Measurements from ENCODE around the gene ODAD2. TPM values are rescaled to one million over a fixed set of nuclear protein-coding genes. Genes with fewer than 3 reads are reported as not detected.

ODAD2 gene
- total RNA-seq, 2 donors from 2014 or later = 6.0 to 12.0 TPM

DNA sequence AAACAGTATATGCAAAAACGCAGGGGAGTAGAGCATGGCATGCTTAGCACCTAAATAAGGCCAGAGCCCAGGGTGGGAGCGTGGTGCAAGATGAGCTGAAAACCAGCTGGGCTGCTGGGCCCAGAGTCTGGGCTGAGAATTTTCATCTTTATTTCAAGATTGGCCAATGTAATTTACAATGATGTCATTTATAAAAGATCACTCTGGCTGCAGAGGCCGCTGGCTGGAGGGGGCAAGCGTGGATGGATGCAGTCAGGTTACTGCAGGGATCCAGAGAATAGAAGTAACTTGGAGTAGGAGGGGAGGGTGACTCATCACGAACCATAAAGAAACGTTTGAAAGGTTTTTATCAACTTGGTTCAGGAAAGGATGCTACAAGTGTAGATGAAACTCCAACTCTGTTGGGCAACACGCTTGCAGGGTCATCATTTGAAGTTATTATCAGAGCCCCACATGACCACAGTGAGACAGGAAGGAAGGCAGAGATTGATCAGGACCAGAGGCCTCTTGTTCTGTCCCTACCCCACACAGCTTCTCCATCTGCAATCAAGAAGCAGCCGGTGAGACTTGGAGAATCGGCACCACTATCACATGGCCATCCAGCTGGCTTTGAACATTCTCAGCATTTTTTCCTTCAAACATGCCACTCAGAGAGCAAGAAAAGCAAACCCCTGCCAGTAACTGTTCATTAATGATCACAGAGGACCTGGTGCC lies 49.2 kb downstream of the ODAD2 start:
- Histone ChIP-seq H3K9ac (ENCODE audit: extremely low read depth, low read length, poor library complexity, severe bottlenecking) (no peak overlapping the region), H3K9me3 (ENCODE audit: control insufficient read depth, low read length) (no peaks in the 10 kb centered on the region), H3K4me3 (ENCODE audit: low read length) (no peak overlapping the region), H3K36me3 (ENCODE audit: control insufficient read depth, insufficient read depth, low read length) (no peaks in the 10 kb centered on the region), H3K4me1 (ENCODE audit: control insufficient read depth, insufficient read depth, low read length) (no peaks in the 10 kb centered on the region), H3K27me3 (ENCODE audit: control insufficient read depth, insufficient read depth, low read length, poor library complexity, severe bottlenecking) (no peaks in the 10 kb centered on the region), H3K27ac (ENCODE audit: low read depth, low read length) (peak overlapping the region; percentile 10)
- Mint-ChIP-seq H3K4me3 (no peak overlapping the region), H3K27ac (peak overlapping the region; percentile 22), H3K4me1 (no peaks in the 10 kb centered on the region), H3K27me3 (ENCODE audit: insufficient read depth) (no peaks in the 10 kb centered on the region), H3K9me3 (no peaks in the 10 kb centered on the region), H3K36me3 (ENCODE audit: low read depth) (peaks cover 2% of the 10 kb centered on the region)
- DNase-seq = no peak
- WGBS, 2 experiments (ENCODE audit: insufficient coverage in 1 of 2, insufficient read length in 1 of 2) = 70 to 84% methylated on average over 5 to 9 of the region's 9 CpGs
- TF ChIP-seq, protein P1, sequence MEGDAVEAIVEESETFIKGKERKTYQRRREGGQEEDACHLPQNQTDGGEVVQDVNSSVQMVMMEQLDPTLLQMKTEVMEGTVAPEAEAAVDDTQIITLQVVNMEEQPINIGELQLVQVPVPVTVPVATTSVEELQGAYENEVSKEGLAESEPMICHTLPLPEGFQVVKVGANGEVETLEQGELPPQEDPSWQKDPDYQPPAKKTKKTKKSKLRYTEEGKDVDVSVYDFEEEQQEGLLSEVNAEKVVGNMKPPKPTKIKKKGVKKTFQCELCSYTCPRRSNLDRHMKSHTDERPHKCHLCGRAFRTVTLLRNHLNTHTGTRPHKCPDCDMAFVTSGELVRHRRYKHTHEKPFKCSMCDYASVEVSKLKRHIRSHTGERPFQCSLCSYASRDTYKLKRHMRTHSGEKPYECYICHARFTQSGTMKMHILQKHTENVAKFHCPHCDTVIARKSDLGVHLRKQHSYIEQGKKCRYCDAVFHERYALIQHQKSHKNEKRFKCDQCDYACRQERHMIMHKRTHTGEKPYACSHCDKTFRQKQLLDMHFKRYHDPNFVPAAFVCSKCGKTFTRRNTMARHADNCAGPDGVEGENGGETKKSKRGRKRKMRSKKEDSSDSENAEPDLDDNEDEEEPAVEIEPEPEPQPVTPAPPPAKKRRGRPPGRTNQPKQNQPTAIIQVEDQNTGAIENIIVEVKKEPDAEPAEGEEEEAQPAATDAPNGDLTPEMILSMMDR (conservative IDR thresholded peaks at IDR 0.05) = no peak

DNA sequence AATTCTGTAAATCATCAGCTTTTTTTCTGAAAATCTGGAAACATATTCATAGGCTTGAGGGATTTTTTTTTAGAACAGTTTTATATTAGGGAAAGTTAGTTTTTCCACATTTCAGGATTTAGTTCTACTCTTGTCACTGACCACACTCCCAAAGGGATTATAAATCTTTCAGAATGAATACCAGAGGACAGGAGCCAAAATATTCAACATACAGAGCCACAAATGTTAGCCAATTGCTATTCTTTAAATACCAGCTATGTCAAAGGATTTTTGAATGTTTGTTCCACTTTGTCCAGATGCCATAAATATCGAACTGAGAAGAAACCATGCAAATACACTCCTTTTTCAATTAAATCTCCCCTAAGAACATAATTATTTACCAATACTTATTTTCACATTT lies 50.7 kb downstream of the ODAD2 start:
- no peaks in the 10 kb centered on the region for H3K36me3 ChIP-seq (ENCODE audit: control insufficient read depth, insufficient read depth, low read length)
- peaks cover 7% of the 10 kb centered on the region for H3K36me3 Mint-ChIP-seq (ENCODE audit: low read depth)
- no peaks in the 10 kb centered on the region for H3K9me3 ChIP-seq (ENCODE audit: control insufficient read depth, low read length)
- H3K9me3 Mint-ChIP-seq = no peaks in the 10 kb centered on the region
- H3K27me3 Mint-ChIP-seq (ENCODE audit: insufficient read depth) = no peaks in the 10 kb centered on the region
- H3K27ac Mint-ChIP-seq = no peak overlapping the region
- no peak overlapping the region for H3K4me3 ChIP-seq (ENCODE audit: low read length)
- TF ChIP-seq, protein P1 (conservative IDR thresholded peaks at IDR 0.05) = no peak
- H3K4me3 Mint-ChIP-seq = no peak overlapping the region
- 87 to 100% methylated on average over 1 of the region's 1 CpG for WGBS, 2 experiments (ENCODE audit: insufficient coverage in 1 of 2, insufficient read length in 1 of 2)
- H3K4me1 Mint-ChIP-seq = no peaks in the 10 kb centered on the region
- H3K27me3 ChIP-seq (ENCODE audit: control insufficient read depth, insufficient read depth, low read length, poor library complexity, severe bottlenecking) = no peaks in the 10 kb centered on the region
- H3K9ac ChIP-seq (ENCODE audit: extremely low read depth, low read length, poor library complexity, severe bottlenecking) = no peak overlapping the region
- no peak for DNase-seq
- no peaks in the 10 kb centered on the region for H3K4me1 ChIP-seq (ENCODE audit: control insufficient read depth, insufficient read depth, low read length)
- H3K27ac ChIP-seq (ENCODE audit: low read depth, low read length) = no peak overlapping the region

DNA sequence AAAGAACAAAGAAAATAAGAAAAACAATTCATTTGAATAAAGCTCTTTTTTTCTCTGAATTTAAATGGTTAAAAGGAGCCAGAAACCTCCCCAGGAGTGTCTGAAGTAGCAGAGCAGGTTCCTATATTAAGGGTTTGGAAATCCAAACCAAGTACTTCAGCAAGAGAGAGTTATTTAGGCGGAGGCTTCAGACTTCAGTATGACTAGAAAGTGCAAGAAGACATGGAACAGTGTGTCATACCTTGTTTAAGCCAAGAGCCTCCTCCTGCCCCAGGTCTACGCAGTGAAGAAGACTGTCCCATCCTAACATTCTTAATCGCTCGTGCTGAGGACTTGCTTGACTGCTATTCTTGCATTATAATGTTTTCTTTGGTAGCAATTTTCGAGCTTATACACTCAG lies 51.3 kb downstream of the ODAD2 start:
- H3K27me3 ChIP-seq (ENCODE audit: control insufficient read depth, insufficient read depth, low read length, poor library complexity, severe bottlenecking) = no peaks in the 10 kb centered on the region
- no peak overlapping the region for H3K9ac ChIP-seq (ENCODE audit: extremely low read depth, low read length, poor library complexity, severe bottlenecking)
- H3K27ac ChIP-seq (ENCODE audit: low read depth, low read length) = no peak overlapping the region
- no peak for DNase-seq
- Mint-ChIP-seq H3K9me3 (no peaks in the 10 kb centered on the region), H3K27me3 (ENCODE audit: insufficient read depth) (no peaks in the 10 kb centered on the region), H3K36me3 (ENCODE audit: low read depth) (peaks cover 13% of the 10 kb centered on the region), H3K4me3 (no peak overlapping the region), H3K27ac (no peak overlapping the region), H3K4me1 (peaks cover 3% of the 10 kb centered on the region)
- H3K9me3 ChIP-seq (ENCODE audit: control insufficient read depth, low read length) = no peaks in the 10 kb centered on the region
- no peak overlapping the region for H3K4me3 ChIP-seq (ENCODE audit: low read length)
- WGBS, 2 experiments (ENCODE audit: insufficient coverage in 1 of 2, insufficient read length in 1 of 2) = 92% methylated on average over 4 to 5 of the region's 5 CpGs
- TF ChIP-seq, protein P1 (conservative IDR thresholded peaks at IDR 0.05) = no peak
- no peaks in the 10 kb centered on the region for H3K4me1 ChIP-seq (ENCODE audit: control insufficient read depth, insufficient read depth, low read length)
- no peaks in the 10 kb centered on the region for H3K36me3 ChIP-seq (ENCODE audit: control insufficient read depth, insufficient read depth, low read length)

Data from endodermal cell (in vitro differentiated cells).